HG03135 (cell line): ENCODE data around the gene PTPRT.

Experiments
- ATAC-seq: cut with Tn5 transposase; IDR thresholded peaks from one replicate; pipeline ENCODE4 v1.9.1; 2021; ENCODE audit warnings: mild to moderate bottlenecking, moderate library complexity; ENCODE audit not compliant: unreplicated experiment

The PTPRT gene

GRCh38 chr20:42978184-42978974 is 211.3 kb downstream of the PTPRT start:
- no peak for ATAC-seq

- ATAC-seq, result no peak
These were observed 213.7 kb downstream of the PTPRT start for GRCh38 chr20:42975974-42976373.

DNA sequence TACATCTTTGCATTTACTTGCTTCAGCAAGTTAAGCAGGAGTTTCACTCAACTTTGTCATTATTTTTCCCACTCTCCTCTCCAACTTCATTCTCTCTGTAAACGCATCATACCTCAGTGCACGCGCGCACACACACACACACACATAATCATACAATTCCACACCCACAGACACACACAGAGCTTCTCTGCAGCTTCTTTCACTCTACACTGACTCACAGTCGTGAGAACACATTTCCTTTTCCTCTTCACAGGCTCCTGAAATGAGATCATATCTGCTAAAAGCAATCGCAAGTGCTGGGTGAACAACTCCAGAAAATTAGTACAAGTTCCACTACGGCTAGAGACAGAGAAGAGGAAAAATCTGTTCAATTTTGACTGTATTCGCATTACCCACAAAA is 215.4 kb downstream of the PTPRT start:
- ATAC-seq, result no peak

DNA sequence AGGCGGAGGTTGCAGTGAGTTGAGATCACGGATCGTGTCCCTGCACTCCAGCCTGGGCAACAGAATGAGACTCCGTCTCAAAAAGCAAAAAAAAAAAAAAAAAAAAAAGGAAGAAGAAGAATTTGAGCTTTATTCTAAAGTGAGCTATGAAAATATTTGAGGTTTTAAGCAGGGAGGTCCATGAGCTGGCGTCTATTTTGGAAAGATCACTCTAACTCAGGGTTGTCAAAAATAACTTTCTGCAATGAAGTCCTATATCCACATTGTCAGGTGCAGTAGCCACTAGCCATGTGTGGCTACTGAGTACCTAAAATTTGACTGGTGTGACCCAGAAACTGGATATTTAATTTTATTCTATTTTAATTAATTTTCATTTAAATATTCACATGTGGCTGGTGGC is 217.1 kb downstream of the PTPRT start:
- no peak for ATAC-seq

DNA sequence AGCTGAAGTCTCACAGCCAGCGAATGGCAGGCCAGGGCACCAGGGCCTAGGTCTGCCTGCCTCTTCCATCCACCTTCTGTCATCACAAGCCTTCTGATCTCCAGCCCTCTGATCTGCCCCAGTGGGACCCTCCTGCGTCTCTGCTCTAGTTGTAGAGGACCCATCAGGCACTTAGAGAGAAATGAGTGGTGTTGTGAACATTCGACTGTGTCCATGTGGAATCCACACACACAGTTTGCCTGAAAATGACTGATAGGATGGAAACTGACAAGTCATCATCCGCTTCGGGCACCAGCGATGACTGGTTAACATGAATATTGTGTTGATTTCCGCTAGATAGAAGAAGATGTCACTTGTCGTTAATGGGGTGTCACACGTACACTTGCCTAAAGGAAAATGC is 221.0 kb downstream of the PTPRT start:
- no peak for ATAC-seq

- no peak for ATAC-seq
These were observed 225.9 kb downstream of the PTPRT start for GRCh38 chr20:42963796-42964195.

- no peak for ATAC-seq
These were observed 227.9 kb downstream of the PTPRT start for GRCh38 chr20:42961771-42962170.

- ATAC-seq, result no peak
These were observed 229.7 kb downstream of the PTPRT start for GRCh38 chr20:42959996-42960395.

GRCh38 chr20:42958367-42959069 is 231.2 kb downstream of the PTPRT start:
- ATAC-seq, result no peak

DNA sequence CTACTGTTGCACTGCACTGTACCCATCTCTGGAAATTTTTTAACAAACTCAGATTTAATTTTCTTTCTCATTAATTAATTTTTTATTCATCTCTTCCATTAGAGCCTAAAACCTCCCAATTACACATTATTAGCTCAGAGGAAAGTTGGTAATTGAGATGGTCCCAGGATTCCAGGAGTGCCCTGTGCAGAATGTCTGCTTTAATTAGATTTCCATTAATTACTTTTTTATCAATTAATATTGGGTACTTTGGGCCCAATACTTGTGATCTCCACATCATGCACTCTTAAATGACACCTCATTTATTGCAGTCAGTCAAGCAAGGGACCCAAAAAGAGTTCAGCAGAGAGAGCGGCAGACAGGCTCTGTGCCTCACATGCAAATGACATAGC is 232.0 kb downstream of the PTPRT start:
- ATAC-seq, result no peak

DNA sequence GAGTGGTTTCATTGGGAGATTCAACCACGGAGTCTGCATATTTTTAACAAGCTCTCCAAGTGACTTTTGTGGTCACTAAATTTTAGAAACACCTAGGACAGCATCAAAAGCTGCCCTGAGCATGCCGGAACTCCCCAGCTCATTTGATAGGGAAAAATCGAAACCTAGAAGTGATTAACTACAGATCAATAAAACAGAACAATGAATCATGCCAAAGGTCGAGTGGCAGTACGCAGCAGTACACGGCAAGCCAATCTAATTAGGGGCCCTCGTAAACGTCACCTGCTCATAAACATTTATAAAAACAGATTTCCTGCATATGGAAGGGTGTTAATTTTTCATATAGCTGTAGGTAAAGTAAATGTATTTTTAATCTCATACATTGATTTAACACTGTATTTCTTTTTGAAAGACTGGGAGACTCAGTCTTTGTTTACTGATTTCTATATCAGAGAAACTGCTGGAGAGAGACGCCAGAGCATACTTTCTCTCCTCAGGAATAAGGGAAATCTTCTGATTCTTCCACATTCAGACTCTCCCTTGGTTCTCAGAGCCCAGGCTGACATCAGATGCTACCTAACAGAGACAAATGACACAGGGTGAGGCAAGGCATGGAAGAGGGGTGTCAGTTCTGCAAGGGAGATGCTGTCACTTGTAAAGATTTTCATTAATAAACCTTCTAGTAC is 232.5 kb downstream of the PTPRT start:
- ATAC-seq, result no peak

GRCh38 chr20:42955713-42956112 is 234.0 kb downstream of the PTPRT start:
- ATAC-seq, result no peak

DNA sequence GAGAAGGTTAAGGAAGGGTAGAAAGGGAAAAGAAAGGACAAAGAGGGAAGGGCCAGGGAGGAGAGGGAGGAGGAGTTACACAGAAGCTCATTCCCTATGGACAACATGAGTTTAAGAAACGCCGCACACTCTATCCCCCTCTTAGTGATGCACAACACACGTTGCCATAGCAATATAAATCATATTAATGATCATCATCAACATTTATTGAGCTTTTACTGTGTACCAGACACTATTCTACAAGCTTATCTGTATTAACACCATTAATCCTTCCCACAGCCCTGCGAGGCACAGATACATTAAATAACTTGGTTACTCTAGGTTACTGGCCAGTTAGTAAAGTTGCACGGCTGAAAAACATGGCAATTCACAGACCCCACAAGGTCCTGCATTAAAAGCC is 234.8 kb downstream of the PTPRT start:
- no peak for ATAC-seq

DNA sequence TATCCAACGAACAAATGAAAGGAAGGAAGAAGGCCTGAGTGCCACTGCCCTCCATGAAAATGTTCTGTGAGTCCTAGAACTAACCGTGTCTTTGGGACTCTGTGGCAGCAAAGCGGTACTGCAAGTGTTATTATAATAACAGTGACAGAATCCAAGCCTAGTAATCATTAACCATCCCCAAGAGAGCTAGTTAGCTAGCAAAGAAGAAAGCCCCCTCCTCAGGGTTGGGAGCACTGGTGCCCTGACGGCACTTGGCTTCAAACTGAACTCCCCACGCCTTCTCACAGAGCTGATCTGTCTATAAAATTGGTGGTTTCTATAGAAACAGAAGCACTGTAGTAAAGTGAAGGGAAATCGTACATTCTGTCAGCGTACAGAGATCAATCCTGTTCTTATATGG is 239.8 kb downstream of the PTPRT start:
- no peak for ATAC-seq

DNA sequence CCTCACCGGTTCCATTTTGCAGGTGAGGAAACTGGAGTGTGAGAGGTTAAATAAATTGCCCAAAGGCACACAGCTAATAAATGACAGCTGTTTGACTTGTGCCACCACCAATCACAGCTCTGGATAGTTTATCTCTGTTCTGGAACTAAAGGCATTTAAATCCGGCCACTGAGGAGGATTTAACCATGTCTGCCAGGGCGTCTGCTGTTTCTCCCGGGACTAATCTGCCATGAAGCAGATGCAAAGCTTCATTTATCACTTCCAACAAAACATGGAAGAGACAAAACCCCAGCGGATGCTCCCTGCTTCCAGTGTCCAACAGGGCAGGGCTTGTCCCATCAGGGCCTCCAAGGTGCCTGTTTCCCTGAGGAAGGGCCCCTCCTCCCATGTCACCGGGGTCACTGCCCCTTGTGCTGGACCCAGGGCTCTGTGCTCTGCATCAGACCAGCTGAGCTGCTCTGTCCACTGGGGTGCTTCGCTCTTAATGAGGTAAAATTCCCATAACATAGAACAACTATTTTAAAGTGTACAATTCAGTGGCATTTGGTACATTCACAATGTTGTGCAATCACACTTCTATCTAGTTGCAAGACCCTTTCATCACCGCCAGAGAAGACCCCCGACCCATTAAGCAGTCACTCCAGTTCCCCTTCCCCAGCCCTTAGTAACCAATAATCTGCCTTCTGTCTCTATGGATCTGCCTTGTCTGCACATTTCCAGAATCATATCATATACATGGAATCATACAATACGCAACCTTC is 244.3 kb downstream of the PTPRT start:
- ATAC-seq, result no peak

GRCh38 chr20:42941629-42942028 is 248.1 kb downstream of the PTPRT start:
- ATAC-seq, result no peak

- no peak for ATAC-seq
These were observed 251.1 kb downstream of the PTPRT start for GRCh38 chr20:42938441-42939205.

- ATAC-seq, result no peak
These were observed 253.2 kb downstream of the PTPRT start for GRCh38 chr20:42936482-42936881.

GRCh38 chr20:42924215-42924614 is 265.5 kb downstream of the PTPRT start:
- ATAC-seq, result no peak

- ATAC-seq, result no peak
These were observed 266.3 kb downstream of the PTPRT start for GRCh38 chr20:42923348-42923918.
